GM18868 (cell line): ENCODE data around the gene OST4.
"Not testable (repeated sequence)": the region's sequence is repeated elsewhere in the genome, so short reads cannot be mapped to it uniquely, and the experiment has no call there.

Source experiments
- ATAC-seq: cut with Tn5 transposase; IDR thresholded peaks from one replicate; pipeline ENCODE4 v1.9.1; 2021; ENCODE audit warnings: mild to moderate bottlenecking, moderate library complexity; ENCODE audit not compliant: unreplicated experiment

The OST4 gene

GRCh38 chr2:27080140-27080469 lies 8.7 kb upstream of the OST4 start:
- no peak for ATAC-seq

DNA sequence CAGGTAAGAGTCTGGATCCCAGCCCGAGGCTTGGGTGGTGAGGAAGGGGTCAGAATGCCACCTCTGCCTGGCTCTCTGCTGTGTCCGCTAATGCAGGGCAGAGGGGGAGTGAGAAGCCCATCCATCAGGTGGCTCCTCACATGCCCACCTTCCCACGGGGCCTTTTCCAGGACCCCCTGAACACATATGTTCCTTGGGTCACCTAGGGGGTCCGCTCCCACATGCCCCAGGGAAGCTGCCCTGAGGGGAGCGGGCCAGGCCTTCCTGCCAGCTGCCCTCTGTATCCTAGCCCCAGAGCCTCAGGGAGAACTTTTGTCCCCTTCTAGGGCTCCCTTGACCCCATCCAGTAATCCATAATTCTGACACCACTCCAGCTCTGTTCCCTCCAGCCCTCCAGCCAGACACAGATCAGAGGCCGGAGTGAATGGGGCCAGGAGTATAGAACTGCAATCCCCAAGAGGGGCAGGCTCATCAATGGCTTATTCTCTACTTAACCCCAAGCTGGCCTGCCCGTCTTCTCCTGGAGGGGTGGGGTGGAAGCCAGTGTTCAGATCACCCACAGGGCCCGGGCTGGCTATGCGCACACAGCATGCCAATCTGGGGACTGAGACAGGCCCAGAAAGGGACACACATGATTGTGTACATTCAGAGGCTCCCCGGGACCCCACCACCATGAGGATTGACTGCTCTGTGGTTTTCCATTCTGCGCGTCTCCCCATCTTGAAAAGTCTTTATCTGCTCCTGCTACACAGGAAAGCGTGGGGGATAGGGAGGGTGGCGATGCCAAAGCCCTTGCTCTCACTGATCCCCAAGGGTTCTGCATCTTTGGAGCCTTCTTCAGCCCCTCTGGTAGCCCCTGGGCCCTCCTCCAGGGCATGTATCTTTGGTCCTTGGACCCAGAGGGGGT lies 8.0 kb upstream of the OST4 start:
- no peak for ATAC-seq

DNA sequence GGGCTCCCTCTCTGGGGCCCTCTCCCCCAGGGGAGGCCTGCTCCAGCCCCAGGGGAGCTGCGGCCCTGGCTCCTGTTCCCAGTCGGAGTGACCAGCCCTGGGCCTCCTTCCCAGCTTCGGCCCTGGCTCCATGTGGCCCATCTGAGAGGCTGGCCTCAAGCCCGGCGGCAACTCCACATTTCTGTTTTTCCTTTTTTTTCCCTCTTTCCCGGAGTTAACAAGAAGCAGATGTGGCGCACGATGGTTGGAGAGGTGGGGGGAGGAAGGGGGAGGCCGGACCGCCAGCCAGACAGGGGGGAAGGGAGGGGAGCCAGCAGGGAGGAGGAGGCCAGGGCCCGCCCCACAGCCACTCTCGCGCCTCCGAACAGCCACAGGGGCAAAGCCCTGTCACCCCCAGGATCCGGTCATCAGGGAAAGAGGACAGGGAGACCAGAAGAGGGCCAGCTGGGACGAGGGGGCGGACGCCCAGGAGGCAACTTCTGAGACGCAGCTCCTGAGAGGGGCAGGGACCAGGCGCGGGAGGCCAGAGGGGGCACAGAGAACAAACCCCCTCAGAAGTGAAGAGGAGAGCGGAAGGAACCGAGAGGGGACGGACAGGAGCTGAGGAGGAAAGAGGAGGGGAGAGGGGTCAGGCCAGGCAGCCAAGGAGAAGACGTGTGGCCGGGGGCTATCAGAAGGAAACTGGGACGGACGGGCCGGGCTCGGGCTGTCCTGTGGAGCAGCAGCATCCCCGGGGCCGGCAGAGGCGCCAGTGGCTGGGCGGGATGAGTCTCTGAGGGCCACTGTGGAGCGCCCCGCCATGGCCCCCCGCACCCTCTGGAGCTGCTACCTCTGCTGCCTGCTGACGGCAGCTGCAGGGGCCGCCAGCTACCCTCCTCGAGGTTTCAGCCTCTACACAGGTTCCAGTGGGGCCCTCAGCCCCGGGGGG lies 7.1 kb upstream of the OST4 start, which contains the start of gene EMILIN1:
Gene EMILIN1 (plus strand): TSS at position 349 of the 928 bp plus-strand sequence. CDS start 451 bp downstream, at position 800.
- ATAC-seq, result no peak

DNA sequence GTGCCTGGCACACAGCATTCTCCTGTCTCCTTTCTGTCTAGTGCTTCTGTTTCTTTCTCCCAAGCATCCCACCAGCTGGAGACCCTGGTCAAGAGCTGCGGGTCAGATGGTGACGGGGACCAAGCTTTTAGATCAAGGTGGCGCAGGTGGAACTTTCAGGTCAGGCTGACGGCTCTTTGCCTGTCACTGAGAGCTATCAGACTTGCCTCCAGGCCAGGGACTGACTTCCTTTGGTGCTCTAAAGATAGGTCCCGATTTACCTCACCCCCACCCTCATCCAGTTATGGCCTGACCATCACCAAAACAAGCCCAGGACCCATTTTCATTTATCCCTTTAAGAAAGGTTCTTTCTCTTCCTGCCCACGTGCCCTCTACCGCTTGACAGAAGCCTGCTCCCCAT lies 5.8 kb upstream of the OST4 start:
- ATAC-seq, result no peak

DNA sequence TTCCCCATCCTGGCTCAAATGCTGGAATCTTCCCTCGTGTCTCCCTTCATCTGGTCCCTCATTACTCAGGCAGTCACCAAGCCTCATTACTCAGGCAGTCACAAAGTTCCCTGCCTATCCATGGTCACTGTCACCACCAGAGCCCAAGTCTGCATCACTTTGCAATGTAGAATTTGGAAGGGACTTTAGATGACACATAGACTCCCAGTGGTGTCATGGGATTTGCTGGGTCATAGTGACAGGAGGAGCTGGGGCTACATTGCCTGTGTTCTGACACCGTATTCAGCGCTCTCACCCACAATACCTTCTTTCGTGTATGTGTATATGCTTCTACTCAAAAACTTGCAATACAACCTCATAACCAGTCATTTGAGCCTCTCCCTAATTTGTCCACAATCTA lies 4.9 kb upstream of the OST4 start:
- ATAC-seq, result no peak

GRCh38 chr2:27075566-27075871 lies 4.1 kb upstream of the OST4 start:
- not testable (repeated sequence) for ATAC-seq

DNA sequence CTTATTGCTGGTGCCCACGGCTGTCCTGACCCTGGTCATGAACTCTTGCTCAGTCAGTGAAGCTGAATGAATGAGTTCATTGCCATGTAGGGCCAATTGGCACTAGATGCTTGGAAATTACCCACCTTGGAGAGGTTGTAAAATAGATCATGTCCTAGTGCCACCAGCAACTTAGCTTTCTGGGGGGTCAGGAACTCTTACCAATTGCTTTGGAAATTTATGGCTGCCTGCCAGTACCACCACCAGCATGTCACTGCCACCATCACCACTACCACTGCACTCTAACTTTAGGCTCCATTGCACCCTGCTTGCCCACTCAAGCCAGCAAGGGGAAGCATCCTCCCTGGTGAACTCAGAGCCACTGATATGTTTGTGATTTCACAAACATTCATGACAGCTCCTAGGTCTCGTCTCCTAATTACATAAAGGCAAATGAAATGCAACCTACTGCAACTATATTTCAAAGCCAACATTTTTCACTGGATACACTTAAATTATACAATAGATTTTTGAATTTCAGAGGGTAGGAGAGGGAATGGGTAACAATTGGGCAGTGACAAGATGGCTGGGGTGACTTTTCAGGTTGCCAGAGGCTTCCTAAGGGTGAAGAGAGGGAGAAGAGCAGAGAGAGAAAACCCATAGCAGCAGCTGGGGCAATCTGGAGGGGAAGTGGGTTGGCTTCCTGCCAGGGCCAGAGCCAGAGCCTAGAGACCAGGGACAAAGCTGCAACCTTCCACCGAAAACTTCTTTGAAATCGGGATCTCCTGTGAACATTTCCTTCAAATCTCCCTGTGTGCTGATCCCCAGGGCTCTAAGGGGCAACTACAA lies 3.5 kb upstream of the OST4 start:
- no peak for ATAC-seq

DNA sequence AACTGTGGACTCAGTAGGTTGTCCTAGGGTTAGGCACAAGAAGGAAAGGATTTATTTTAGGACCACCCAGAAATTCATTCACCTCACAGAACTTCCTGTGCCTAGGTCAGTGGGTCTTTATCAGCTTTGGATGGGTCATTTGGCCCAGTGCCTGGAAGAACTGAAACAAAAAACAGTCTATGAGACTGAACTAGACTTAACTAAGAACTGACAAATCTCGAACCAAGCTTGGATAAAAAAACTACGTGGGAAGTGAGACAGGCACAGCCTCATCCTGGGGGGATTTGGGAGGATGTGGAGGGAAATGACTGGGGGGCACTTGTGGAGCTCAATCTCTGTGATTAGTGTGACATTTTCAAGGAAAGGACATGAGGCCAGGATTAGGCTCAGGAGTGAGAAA lies 2.3 kb upstream of the OST4 start:
- ATAC-seq, result no peak

DNA sequence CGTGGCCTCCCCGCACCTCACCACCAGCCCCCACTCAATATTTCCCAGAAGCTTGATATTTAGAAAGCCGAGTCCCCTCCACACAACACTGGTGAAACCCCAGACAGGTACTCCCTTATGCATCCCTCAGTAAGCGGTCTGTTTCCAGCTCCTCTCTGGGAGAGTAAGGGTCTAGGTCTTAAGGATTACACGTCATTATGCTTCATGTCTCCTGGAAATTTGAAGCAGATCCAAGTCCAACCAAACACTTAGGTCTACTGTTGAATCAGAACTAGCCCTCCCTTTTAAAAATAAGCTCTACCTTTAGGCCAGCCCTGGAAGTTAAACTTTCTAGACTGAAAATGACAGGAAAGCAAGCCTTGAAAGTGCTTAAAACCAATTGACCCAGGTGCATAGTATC lies 1.5 kb upstream of the OST4 start:
- ATAC-seq, result no peak

DNA sequence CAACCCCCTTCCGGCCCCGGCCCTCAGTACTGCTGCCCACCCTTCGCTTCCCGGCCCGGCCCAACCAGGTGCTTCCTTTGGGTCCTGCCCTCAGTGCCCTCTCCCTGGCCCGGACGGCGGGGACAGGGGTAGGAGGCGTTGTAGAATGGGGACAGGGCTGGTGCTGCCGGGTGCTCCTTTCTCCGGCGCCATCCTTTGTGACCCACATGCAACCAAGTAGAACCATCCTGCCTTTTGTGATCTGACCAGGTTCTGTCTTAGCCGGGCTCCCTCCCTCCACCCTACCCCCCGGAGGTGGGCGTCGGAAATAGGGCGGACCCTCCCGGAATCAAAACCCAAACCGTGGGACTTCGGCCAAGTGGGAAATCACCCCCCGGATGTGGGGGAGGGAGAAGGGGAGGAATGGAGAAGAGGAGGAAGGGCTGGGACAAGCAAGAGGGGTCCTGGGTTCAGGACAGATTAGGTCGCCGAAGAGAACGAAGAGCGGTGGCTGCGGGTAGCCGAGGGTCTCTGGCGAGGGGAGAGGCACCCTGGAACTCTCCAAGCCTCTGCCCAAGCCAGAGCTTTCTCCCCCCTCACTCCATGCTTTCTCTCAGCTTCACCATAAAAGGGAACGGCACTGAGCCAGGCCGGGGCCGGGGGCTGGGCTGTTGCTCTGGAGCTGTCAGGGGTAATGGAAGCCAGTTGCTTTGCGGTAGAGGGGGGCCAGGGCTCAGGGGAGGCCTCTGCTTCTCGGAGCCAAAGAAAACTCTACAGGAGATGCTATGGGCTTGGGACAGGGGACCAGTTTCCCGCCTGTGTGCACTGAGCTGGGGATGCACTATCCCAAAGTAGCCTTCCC lies 756 bp upstream of the OST4 start:
- ATAC-seq, result peak; percentile 15

- no peak for ATAC-seq
These were observed 689 bp downstream of the OST4 start for GRCh38 chr2:27070653-27071276.

- ATAC-seq, result no peak
These were observed 1.4 kb downstream of the OST4 start for GRCh38 chr2:27069961-27070618.

- no peak for ATAC-seq
These were observed 2.0 kb downstream of the OST4 start for GRCh38 chr2:27069436-27069835.

DNA sequence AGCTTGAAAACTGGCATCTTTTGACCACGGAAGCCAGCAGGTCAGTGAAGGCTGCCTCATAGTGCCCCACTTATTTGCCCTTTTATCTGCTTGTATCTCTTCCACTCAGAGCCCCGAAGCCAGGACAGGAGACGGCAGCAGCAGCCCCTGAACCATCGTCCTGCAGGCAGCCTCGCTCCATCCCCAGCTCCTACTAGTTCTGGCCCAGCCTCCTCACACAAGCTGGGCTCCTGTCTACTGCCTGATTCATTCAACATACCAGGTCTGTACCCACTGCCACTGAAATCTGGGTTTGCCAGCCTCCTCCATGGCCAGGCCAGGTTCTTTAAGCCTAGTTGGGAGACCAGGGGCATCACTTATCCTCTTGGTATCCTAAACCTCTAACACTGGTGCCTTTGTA lies 4.1 kb downstream of the OST4 start:
- no peak for ATAC-seq

DNA sequence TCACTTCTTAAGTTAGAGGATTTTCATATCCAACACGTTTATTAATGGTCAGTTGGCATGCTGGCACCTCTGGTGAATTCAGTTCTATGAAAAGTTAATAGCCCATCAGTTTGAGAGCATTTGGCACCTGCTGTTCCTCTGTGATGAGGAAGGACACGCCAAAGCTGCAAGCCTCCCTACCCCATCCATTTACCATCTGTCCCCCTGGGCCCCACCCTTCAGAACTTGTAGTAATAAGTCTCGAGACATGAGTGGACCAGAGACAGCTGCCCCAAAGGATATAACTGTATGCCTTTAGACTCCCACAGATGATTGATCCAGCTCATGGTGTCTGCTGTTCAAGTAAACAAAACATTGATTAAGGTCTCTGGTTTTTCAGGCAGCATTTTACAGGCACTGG lies 6.3 kb downstream of the OST4 start:
- ATAC-seq, result no peak

- ATAC-seq, result no peak
These were observed 11.1 kb downstream of the OST4 start for GRCh38 chr2:27060323-27060722.

DNA sequence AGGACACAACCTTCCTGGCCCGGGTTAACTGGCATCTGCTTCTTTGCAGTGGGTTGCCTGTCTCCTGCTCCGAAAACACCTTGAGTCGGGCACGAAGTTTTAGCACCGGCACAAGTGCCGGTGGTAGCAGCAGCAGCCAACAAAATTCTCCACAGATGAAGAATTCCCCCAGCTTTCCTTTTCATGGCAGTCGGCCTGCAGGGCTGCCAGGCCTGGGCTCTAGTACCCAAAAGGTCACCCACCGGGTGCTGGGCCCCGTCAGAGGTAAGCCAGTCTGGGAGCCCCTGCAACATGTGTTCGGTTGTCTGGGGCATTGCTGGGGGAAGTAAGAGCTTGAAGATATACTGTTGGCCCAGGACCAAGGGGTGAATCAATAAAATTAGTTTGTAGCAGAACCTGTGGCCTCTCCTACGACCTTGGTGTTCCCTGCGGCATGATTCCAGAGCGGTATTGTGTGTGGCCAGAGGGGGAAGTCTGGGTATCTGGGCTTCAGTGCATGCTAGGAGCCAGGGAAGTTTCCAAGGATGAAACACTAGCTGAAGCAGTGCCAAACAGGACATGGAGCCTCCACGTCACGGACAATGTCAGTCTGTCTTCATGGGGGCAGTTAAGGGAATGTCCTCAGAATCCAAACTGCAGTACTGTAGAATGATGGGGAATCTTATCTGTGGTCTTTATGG lies 12.2 kb downstream of the OST4 start:
- no peak for ATAC-seq

- ATAC-seq, result no peak
These were observed 13.2 kb downstream of the OST4 start for GRCh38 chr2:27058210-27058609.

- ATAC-seq, result no peak
These were observed 14.3 kb downstream of the OST4 start for GRCh38 chr2:27057184-27057583.
